GM12878 (cell line): ENCODE data around the gene ECM1. TPM values are rescaled to one million over a fixed set of nuclear protein-coding genes. Genes with fewer than 3 reads are reported as not detected.

ENCODE experiments used
- ATAC-seq: fragments of 200-7000 bp; cut with Tn5 transposase; 3 replicates; pipeline ENCODE4 v1.9.1; 2020; ENCODE audit warnings: mild to moderate bottlenecking, moderate library complexity
- BruUV-seq: library from RNA; stranded (reverse); fragments of 400-500 nt; replicated peaks from 2 replicates; lab custom pipeline; 2021; lab: Mats Ljungman, UMichigan
- CTCF ChIA-PET: fragments of 300-600 bp; sonication (Branson Sonifier 250); formaldehyde crosslinking; extraction: SDS; loops from one replicate; lab custom pipeline; 2021; ENCODE audit warnings: inconsistent platforms; lab: Yijun Ruan, JAX
- POLR2A ChIA-PET: fragments of 350-600 bp; formaldehyde crosslinking; extraction: SDS; loops from one replicate; lab custom pipeline; 2021; ENCODE audit warnings: inconsistent platforms; lab: Charles Lee
- RAD21 ChIA-PET: fragments of 300-600 bp; sonication (Branson Sonifier 250); formaldehyde crosslinking; loops from one replicate; lab custom pipeline; 2023; ENCODE audit warnings: antibody characterized with exemption; ENCODE audit not compliant: unreplicated experiment; lab: Charles Lee
- SMC1A ChIA-PET: fragments of 300-600 bp; sonication (Branson Sonifier 250); formaldehyde crosslinking; loops from one replicate; lab custom pipeline; 2023; ENCODE audit not compliant: unreplicated experiment, uncharacterized antibody; lab: Charles Lee
- DNase-seq: peaks from one replicate; pipeline ENCODE4 v3.0.0-alpha.2; 2011; ENCODE audit warnings: low read depth, low spot score
- FAIRE-seq: peaks from 3 replicates; lab custom pipeline; 2011; peaks lifted over from hg19 to GRCh38; lab: Jason Lieb, UNC
- H2AFZ ChIP-seq: 2 replicates; pipeline ENCODE4 v1.6.0; 2011; ENCODE audit warnings: low read depth, low read length, control low read depth; ENCODE audit not compliant: control insufficient read depth
- H3K27ac ChIP-seq: 2 replicates; pipeline ENCODE4 v1.5.1; 2011; ENCODE audit warnings: control low read depth; ENCODE audit not compliant: control insufficient read depth, insufficient read depth
- H3K27me3 ChIP-seq, 2 experiments: replicated peaks in 1 of 2; 2 replicates each; pipeline versions ENCODE4 v1.6.0 to v1.6.1; 2011; ENCODE audit warnings: low read length in 1 of 2; ENCODE audit not compliant: control insufficient read depth in 2 of 2, insufficient read depth in 2 of 2
- H3K36me3 ChIP-seq, 2 experiments: 2 replicates each; pipeline ENCODE4 v1.5.1; 2011; ENCODE audit warnings: low read length in 1 of 2; ENCODE audit not compliant: control insufficient read depth in 2 of 2, insufficient read depth in 2 of 2
- H3K4me1 ChIP-seq: 2 replicates; pipeline ENCODE4 v1.6.1; 2011; ENCODE audit warnings: mild to moderate bottlenecking, low read length, moderate library complexity, mixed read lengths; ENCODE audit not compliant: control insufficient read depth, insufficient read depth
- H3K4me2 ChIP-seq: 2 replicates; pipeline ENCODE4 v1.6.0; 2011; ENCODE audit warnings: control low read depth; ENCODE audit not compliant: control insufficient read depth, insufficient read depth
- H3K4me3 ChIP-seq: fragments of 200-600 bp; sonication (generic); 2 replicates; pipeline ENCODE4 v1.5.1; 2016
- H3K79me2 ChIP-seq: 2 replicates; pipeline ENCODE4 v1.6.0; 2011; ENCODE audit warnings: low read length; ENCODE audit not compliant: control insufficient read depth, insufficient read depth
- H3K9ac ChIP-seq: 2 replicates; pipeline ENCODE4 v1.8.0; 2011; ENCODE audit warnings: low read length, control low read depth, mixed read lengths; ENCODE audit not compliant: control insufficient read depth, insufficient read depth
- H3K9me3 ChIP-seq: replicated peaks from 3 replicates; pipeline ENCODE4 v1.5.1; 2011; ENCODE audit warnings: mild to moderate bottlenecking, low read length; ENCODE audit not compliant: control insufficient read depth, insufficient read depth
- H4K20me1 ChIP-seq: 2 replicates; pipeline ENCODE4 v1.6.0; 2011; ENCODE audit not compliant: control insufficient read depth, insufficient read depth
- CBX3 ChIP-seq: fragments of 200-600 bp; sonication (generic); IDR thresholded peaks from 2 replicates; pipeline ENCODE4 v1.6.1; 2016; ENCODE audit warnings: low read depth, borderline replicate concordance
- ZBTB4 ChIP-seq: fragments of 450-650 bp; formaldehyde crosslinking; IDR thresholded peaks from 2 replicates; pipeline ENCODE4 v1.4.0; 2022; ENCODE audit warnings: mild to moderate bottlenecking, moderate library complexity
- WGBS: methylation state at CpG from one replicate; pipeline ENCODE4 v1.1.6; 2016; ENCODE audit warnings: low lambda C conversion rate; ENCODE audit not compliant: insufficient replicate concordance, insufficient coverage; ENCODE audit errors: missing lambda C conversion rate; 5-methylcytosine and 5-hydroxymethylcytosine counted together
- in situ Hi-C: fragments of 300-500 bp; cut with MboI; formaldehyde crosslinking; loops from 9 replicates; pipeline ENCODE4 v1.14.3; 2018; ENCODE audit warnings: mixed read lengths
- intact Hi-C: fragments of 100-400 bp; cut with micrococcal nuclease; formaldehyde crosslinking; loops from one replicate; pipeline ENCODE4 v1.14.2; 2022; ENCODE audit not compliant: unreplicated experiment
- polyA plus RNA-seq, 11 experiments: library from polyadenylated mRNA; depleted of rRNA in 4 of 11; unstranded in 6 of 11; stranded (reverse) in 5 of 11; fragments of >200 nt; fragmentation: Nextera tagmentation in 4 of 11; fragmentation: Illumina TruSeq in 1 of 11; extraction: Ambion mirVana in 4 of 11; extraction: Trizol in 1 of 11; gene quantifications; 1 replicate in 1 of 11; 2 replicates in 10 of 11; pipeline versions ENCODE4 v1.2.1 to v1.2.3, GENCODE V29; 2011 to 2016; ENCODE audit warnings: inconsistent platforms in 2 of 11, missing spikeins in 2 of 11, low read depth in 1 of 11
- total RNA-seq, 4 experiments: library from RNA; depleted of rRNA in 3 of 4; stranded (reverse); fragments of >200 nt in 3 of 4; fragmentation: Illumina TruSeq in 1 of 4; extraction: Trizol in 1 of 4; gene quantifications; 2 replicates each; pipeline versions ENCODE4 v1.2.1 to v1.2.3, GENCODE V29; 2013 to 2021

ECM1 gene
- total and polyA plus RNA-seq, 10 of the 15 experiments (the other 5 are each of a cell fraction or from before 2014, with no cell fraction given) = 0.06 to 1.3 (median 0.60) TPM

- Histone ChIP-seq H3K9ac (no peak overlapping the region), H3K4me1 (peaks cover 3% of the 10 kb centered on the region; the same call in 1 of the 2 replicates), H3K27me3 (no peaks in the 10 kb centered on the region; a peak in 1 of 4 replicates), H4K20me1 (no peaks in the 10 kb centered on the region), H3K36me3 (no peaks in the 10 kb centered on the region), H2AFZ (peak overlapping the region; percentile 48), H3K79me2 (no peaks in the 10 kb centered on the region), H3K4me3 (peak overlapping the region; percentile 65; the same call in 1 of the 2 replicates), H3K9me3 (no peaks in the 10 kb centered on the region), H3K27ac (no peak overlapping the region), H3K4me2 (peak overlapping the region; percentile 88)
- in situ Hi-C loops (no loop called here), intact Hi-C loops (no loop called here)
- ChIA-PET SMC1A (interaction anchor here (0.7 to 1.4 kb wide), 4 partner anchors 12 to 278 kb away, joined by 3 to 7 read pairs (median 3); partner anchors contain the start of gene FALEC), POLR2A (interaction anchor here (1.1 kb wide), 1 partner anchor 10 kb away, joined by 3 read pairs; no protein-coding TSS in a partner anchor), CTCF (interaction anchor here (0.9 to 1.3 kb wide), 3 partner anchors 11 to 127 kb away, joined by 3 read pairs; no protein-coding TSS in a partner anchor), RAD21 (no interaction called here)
- DNase-seq = no peak
- FAIRE-seq = no peak
- TF ChIP-seq CBX3 (no peak), ZBTB4 (CRISPR knock-in tag) (no peak)
- no peak for ATAC-seq
- 83% methylated on average over 4 of the region's 4 CpGs for WGBS
- no TSS peak for BruUV-seq
Observed at GRCh38 chr1:150548324-150548631, 40.4 kb downstream of the ECM1 start.
